Endothelial cell (in vitro differentiated cells): ENCODE results near the gene PICK1. TPM values are rescaled to one million over a fixed set of nuclear protein-coding genes. Genes with fewer than 3 reads are reported as not detected.

Experiments
- DNase-seq: peaks from one replicate; pipeline ENCODE4 v3.0.0; 2021; ENCODE audit warnings: low spot score
- H3K27ac Mint-ChIP-seq: one replicate; pipeline ENCODE4 v1.8.0; 2021; ENCODE audit warnings: mixed read lengths, inconsistent platforms; ENCODE audit not compliant: unreplicated experiment
- H3K27me3 Mint-ChIP-seq: one replicate; pipeline ENCODE4 v1.8.0; 2021; ENCODE audit warnings: mild to moderate bottlenecking, moderate library complexity, mixed read lengths, inconsistent platforms; ENCODE audit not compliant: unreplicated experiment
- H3K36me3 Mint-ChIP-seq: one replicate; pipeline ENCODE4 v1.8.0; 2021; ENCODE audit warnings: mild to moderate bottlenecking, low read depth, mixed read lengths, inconsistent platforms; ENCODE audit not compliant: unreplicated experiment
- H3K4me1 Mint-ChIP-seq: one replicate; pipeline ENCODE4 v1.8.0; 2021; ENCODE audit warnings: mild to moderate bottlenecking, mixed read lengths, inconsistent platforms; ENCODE audit not compliant: unreplicated experiment
- H3K4me3 Mint-ChIP-seq: one replicate; pipeline ENCODE4 v1.8.0; 2021; ENCODE audit warnings: mild to moderate bottlenecking, mixed read lengths, inconsistent platforms; ENCODE audit not compliant: unreplicated experiment
- H3K9me3 Mint-ChIP-seq: one replicate; pipeline ENCODE4 v1.8.0; 2021; ENCODE audit warnings: mixed read lengths, inconsistent platforms; ENCODE audit not compliant: unreplicated experiment
- CTCF ChIP-seq: fragments of 200-600 bp; sonication (generic); IDR thresholded peaks from one replicate; pipeline ENCODE4 v1.5.0; 2021; ENCODE audit warnings: antibody characterized with exemption; ENCODE audit not compliant: unreplicated experiment
- total RNA-seq: library from RNA; stranded (reverse); fragmentation: NEBNext Ultra II Directional; extraction: Animal tissue kit (Norgen Biotek cat#: 25700); gene quantifications from one replicate; pipeline ENCODE4 v1.2.1, GENCODE V29; 2021; ENCODE audit not compliant: unreplicated experiment

The PICK1 gene
- total RNA-seq, 1 donor from 2014 or later, result 24.1 TPM

- DNase-seq, result no peak
- Mint-ChIP-seq H3K9me3 (no peaks in the 10 kb centered on the region), H3K36me3 (peaks cover 13% of the 10 kb centered on the region), H3K27me3 (peaks cover 5% of the 10 kb centered on the region), H3K4me1 (no peaks in the 10 kb centered on the region), H3K27ac (no peak overlapping the region), H3K4me3 (no peak overlapping the region)
- TF ChIP-seq CTCF, result no peak
Observed at GRCh38 chr22:38071421-38072321, 14.5 kb downstream of the PICK1 start.

- Mint-ChIP-seq H3K36me3 (peaks cover 11% of the 10 kb centered on the region), H3K9me3 (no peaks in the 10 kb centered on the region), H3K4me3 (no peak overlapping the region), H3K27ac (no peak overlapping the region), H3K4me1 (no peaks in the 10 kb centered on the region), H3K27me3 (peaks cover 7% of the 10 kb centered on the region)
- TF ChIP-seq CTCF, result no peak
- no peak for DNase-seq
Observed at GRCh38 chr22:38072322-38073149, 15.3 kb downstream of the PICK1 start.

DNA sequence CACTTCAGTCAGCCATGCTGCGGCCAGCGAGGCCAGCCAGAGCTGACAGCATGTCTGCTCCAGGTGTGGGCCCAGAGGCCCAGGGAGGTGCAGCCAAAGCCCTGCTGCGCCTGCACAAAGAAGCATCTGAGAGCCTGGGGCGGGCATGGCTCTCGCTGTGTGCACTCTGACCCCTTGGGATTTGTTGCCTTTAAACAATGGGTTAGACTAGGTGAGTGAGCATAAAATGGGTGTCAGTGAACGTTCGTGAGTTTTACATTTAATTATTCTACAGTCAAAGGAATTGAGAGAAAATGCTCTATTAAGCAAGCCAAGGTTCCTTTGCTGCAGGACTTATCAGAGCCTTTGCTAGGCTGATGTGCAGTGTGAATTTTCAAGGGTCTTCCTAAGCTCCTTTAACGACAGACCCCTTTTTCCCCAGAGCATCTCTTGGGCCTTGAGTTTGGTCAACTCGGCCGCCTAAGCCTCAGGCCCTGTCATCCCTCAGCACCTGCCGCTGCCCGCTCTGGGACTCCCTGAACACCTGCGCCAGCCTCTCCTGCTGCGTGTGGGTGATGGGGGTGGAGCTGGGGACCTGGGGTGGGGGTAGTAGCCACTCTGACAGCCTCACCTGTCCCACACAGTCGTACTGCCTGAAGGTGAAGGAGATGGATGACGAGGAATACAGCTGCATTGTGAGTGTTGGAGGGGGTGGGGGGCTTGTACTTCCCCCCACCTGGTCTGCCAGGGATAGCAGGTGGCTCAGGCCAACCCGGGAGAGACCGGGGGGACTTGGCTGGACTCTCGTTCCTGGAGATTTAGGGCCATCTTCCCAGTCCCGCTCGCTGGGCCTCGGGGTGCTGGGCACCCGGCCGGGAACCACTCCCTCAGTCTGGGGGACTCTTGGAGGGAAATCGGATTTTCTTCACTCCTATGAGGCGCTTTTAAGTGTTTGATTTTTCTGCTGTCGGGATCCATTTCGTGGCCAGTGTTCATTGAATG, 16.2 kb downstream of the PICK1 start:
- Mint-ChIP-seq H3K27ac (no peak overlapping the region), H3K9me3 (no peaks in the 10 kb centered on the region), H3K4me3 (no peak overlapping the region), H3K36me3 (peaks cover 11% of the 10 kb centered on the region), H3K27me3 (peaks cover 7% of the 10 kb centered on the region), H3K4me1 (no peaks in the 10 kb centered on the region)
- no peak for DNase-seq
- TF ChIP-seq CTCF, result no peak

- H3K4me1 Mint-ChIP-seq, result no peaks in the 10 kb centered on the region
- peaks cover 11% of the 10 kb centered on the region for H3K36me3 Mint-ChIP-seq
- H3K27ac Mint-ChIP-seq, result no peak overlapping the region
- H3K4me3 Mint-ChIP-seq, result no peak overlapping the region
- H3K27me3 Mint-ChIP-seq, result peaks cover 13% of the 10 kb centered on the region
- DNase-seq, result peak; percentile 50
- no peaks in the 10 kb centered on the region for H3K9me3 Mint-ChIP-seq
- TF ChIP-seq CTCF, result peak; percentile 25
Observed at GRCh38 chr22:38074181-38075104, 17.2 kb downstream of the PICK1 start.
